Endothelial cell of umbilical vein (primary cell): ENCODE results near the gene KIAA1755. TPM values are rescaled to one million over a fixed set of nuclear protein-coding genes. Genes with fewer than 3 reads are reported as not detected.

Source experiments
- BruUV-seq: library from RNA; stranded (reverse); fragments of 400-500 nt; replicated peaks from 2 replicates; lab custom pipeline; 2021; lab: Mats Ljungman, UMichigan
- CTCF ChIA-PET: fragments of 300-600, 350-600 bp; sonication (Branson Sonifier 250); formaldehyde crosslinking; loops from one replicate; lab custom pipeline; 2021; ENCODE audit warnings: antibody characterized with exemption, inconsistent platforms; lab: Charles Lee
- POLR2A ChIA-PET: fragments of 300-600, 350-600 bp; sonication (Branson Sonifier 250); formaldehyde crosslinking; loops from one replicate; lab custom pipeline; 2021; ENCODE audit warnings: antibody characterized with exemption, inconsistent platforms; lab: Charles Lee
- DNase-seq: peaks from one replicate; pipeline ENCODE4 v3.0.0-alpha.2; 2011; ENCODE audit warnings: low read depth, low spot score
- FAIRE-seq: peaks from 2 replicates; lab custom pipeline; 2011; peaks lifted over from hg19 to GRCh38; lab: Jason Lieb, UNC
- H2AFZ ChIP-seq: 2 replicates; pipeline ENCODE4 v1.6.0; 2012; ENCODE audit warnings: low read depth, low read length, control low read depth, inconsistent platforms
- H3K27ac ChIP-seq: 2 replicates; pipeline ENCODE4 v1.5.1; 2011; ENCODE audit warnings: low read depth, mild to moderate bottlenecking, control low read depth, low read length, moderate library complexity; ENCODE audit not compliant: insufficient read depth
- H3K27me3 ChIP-seq, 2 experiments: 2 replicates each; pipeline versions ENCODE4 v1.6.0 to v1.6.1; 2011; ENCODE audit warnings: low read length in 2 of 2, mixed read lengths in 1 of 2; ENCODE audit not compliant: control insufficient read depth in 2 of 2, insufficient read depth in 2 of 2
- H3K36me3 ChIP-seq, 2 experiments: 2 replicates in 1 of 2; 3 replicates in 1 of 2; pipeline ENCODE4 v1.5.1; 2011; ENCODE audit warnings: low read length in 2 of 2, mild to moderate bottlenecking in 1 of 2, moderate library complexity in 1 of 2; ENCODE audit not compliant: control insufficient read depth in 2 of 2, insufficient read depth in 2 of 2; ENCODE audit errors: extremely low read depth in 1 of 2
- H3K4me1 ChIP-seq: 3 replicates; pipeline ENCODE4 v1.5.1; 2011; ENCODE audit warnings: mild to moderate bottlenecking, low read length; ENCODE audit not compliant: control insufficient read depth, insufficient read depth; ENCODE audit errors: extremely low read depth
- H3K4me2 ChIP-seq: 2 replicates; pipeline ENCODE4 v1.6.1; 2011; ENCODE audit warnings: low read length, control low read depth, mixed read lengths; ENCODE audit not compliant: insufficient read depth
- H3K4me3 ChIP-seq, 3 experiments: fragments of 200-600 bp in 1 of 3; sonication (generic), shearing (Covaris generic) in 1 of 3; replicated peaks in 1 of 3; 2 replicates each; pipeline ENCODE4 v1.5.1; 2011 to 2016; ENCODE audit warnings: control low read depth in 3 of 3, low read length in 3 of 3, mild to moderate bottlenecking in 2 of 3, inconsistent platforms in 1 of 3, low read depth in 1 of 3, moderate library complexity in 1 of 3; ENCODE audit not compliant: insufficient read depth in 1 of 3
- H3K79me2 ChIP-seq: 2 replicates; pipeline ENCODE4 v1.6.0; 2012; ENCODE audit warnings: low read length, inconsistent platforms; ENCODE audit not compliant: control insufficient read depth, insufficient read depth
- H3K9ac ChIP-seq: replicated peaks from 2 replicates; pipeline ENCODE3; 2011; ENCODE audit warnings: low read length, control low read depth; ENCODE audit not compliant: insufficient read depth; ENCODE audit errors: extremely low read depth
- H3K9me1 ChIP-seq: replicated peaks from 3 replicates; pipeline ENCODE4 v1.6.0; 2011; ENCODE audit warnings: mild to moderate bottlenecking, low read length; ENCODE audit not compliant: control insufficient read depth, insufficient read depth; ENCODE audit errors: extremely low read depth
- H3K9me3 ChIP-seq: replicated peaks from 2 replicates; pipeline ENCODE4 v1.5.1; 2012; ENCODE audit warnings: low read length, inconsistent platforms; ENCODE audit not compliant: control insufficient read depth, insufficient read depth
- H4K20me1 ChIP-seq: replicated peaks from 2 replicates; pipeline ENCODE3; 2011; ENCODE audit warnings: mild to moderate bottlenecking, low read length; ENCODE audit not compliant: control insufficient read depth, insufficient read depth; ENCODE audit errors: extremely low read depth
- EZH2 ChIP-seq: IDR thresholded peaks from 2 replicates; pipeline ENCODE4 v1.6.1; 2012; ENCODE audit warnings: borderline replicate concordance, low read depth, mild to moderate bottlenecking, moderate library complexity, low read length, inconsistent platforms; ENCODE audit not compliant: severe bottlenecking
- FOS ChIP-seq: IDR thresholded peaks from 2 replicates; pipeline ENCODE4 v1.6.1; 2011; ENCODE audit warnings: mild to moderate bottlenecking, low read length, moderate library complexity, borderline replicate concordance; ENCODE audit not compliant: insufficient read depth
- GATA2 ChIP-seq: IDR thresholded peaks from 2 replicates; pipeline ENCODE4 v1.7.0; 2011; ENCODE audit warnings: low read depth, mild to moderate bottlenecking, moderate library complexity, mixed read lengths, low read length; ENCODE audit not compliant: insufficient read length, insufficient read depth
- JUN ChIP-seq: IDR thresholded peaks from 2 replicates; pipeline ENCODE4 v1.6.1; 2011; ENCODE audit warnings: borderline replicate concordance, low read depth; ENCODE audit not compliant: insufficient read length, insufficient read depth
- MYC ChIP-seq: IDR thresholded peaks from one replicate; pipeline ENCODE4 v1.6.1; 2011; ENCODE audit warnings: mild to moderate bottlenecking, low read depth, low read length
- POLR2A ChIP-seq: IDR thresholded peaks from 2 replicates; pipeline ENCODE4 v1.6.1; 2012; ENCODE audit warnings: low read depth, mild to moderate bottlenecking, control low read depth, low read length
- POLR2AphosphoS5 ChIP-seq: IDR thresholded peaks from 2 replicates; pipeline ENCODE4 v1.6.1; 2012; ENCODE audit warnings: low read depth, mild to moderate bottlenecking, control low read depth, low read length, moderate library complexity; ENCODE audit not compliant: insufficient read depth
- dilution Hi-C: fragments of 300-500 bp; cut with MboI; formaldehyde crosslinking; loops from one replicate; pipeline ENCODE4 v1.15.0; 2019; ENCODE audit warnings: low sequenced_read_pairs; ENCODE audit not compliant: extremely low pct_ligation_motif_present
- intact Hi-C: fragments of 100-400 bp; cut with micrococcal nuclease; formaldehyde crosslinking; loops from one replicate; pipeline ENCODE4 v1.10.0; 2022
- polyA plus RNA-seq, 4 experiments: library from polyadenylated mRNA; depleted of rRNA in 3 of 4; stranded (reverse) in 3 of 4; unstranded in 1 of 4; fragments of >200 nt; gene quantifications; 2 replicates each; pipeline versions ENCODE4 v1.2.1 to v1.2.3, GENCODE V29; 2011 to 2012; ENCODE audit warnings: missing spikeins in 1 of 4
- total RNA-seq: library from RNA; stranded (reverse); gene quantifications from 2 replicates; pipeline ENCODE4 v1.2.3, GENCODE V29; 2021
- TF ChIP-seq, protein P1 (sequence below): IDR thresholded peaks from 2 replicates; pipeline ENCODE4 v1.6.1; 2011; ENCODE audit not compliant: insufficient read depth, insufficient read length
- TF ChIP-seq, protein P2 (sequence below), 2 donors: IDR thresholded peaks; 1 replicate in 1 of 2; 2 replicates in 1 of 2; pipeline ENCODE4 v1.5.1; 2011; ENCODE audit warnings: low read length in 2 of 2, mild to moderate bottlenecking in 2 of 2, moderate library complexity in 2 of 2, control low read depth in 1 of 2, inconsistent platforms in 1 of 2, low read depth in 1 of 2; ENCODE audit not compliant: insufficient read depth in 1 of 2; ENCODE audit errors: extremely low read depth in 1 of 2

Gene KIAA1755
- total and polyA plus RNA-seq, 2 donors (not counting 3 experiments of a cell fraction or from before 2014, with no cell fraction given): 0.36 to 0.51 TPM

DNA sequence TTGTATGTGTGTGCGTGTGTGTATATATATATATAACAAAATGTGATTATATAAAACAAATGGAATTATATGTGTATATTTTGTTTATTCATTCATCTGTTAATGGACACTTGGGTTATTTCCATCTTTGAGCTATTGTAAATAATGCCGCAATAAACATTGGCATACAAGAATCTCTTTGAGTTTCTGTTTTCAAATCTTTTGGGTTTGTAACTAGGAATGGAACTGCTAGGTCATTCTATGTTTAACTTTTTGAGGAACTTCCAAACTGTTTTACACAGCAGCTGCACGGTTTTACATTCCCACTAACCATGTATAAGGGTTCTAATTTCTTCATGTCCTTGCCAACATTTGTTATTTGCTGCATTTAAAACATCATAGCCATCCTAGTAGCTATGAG is 55.5 kb downstream of the KIAA1755 start:
- POLR2A ChIA-PET: no interaction called here
- CTCF ChIA-PET: interaction anchor here (1.1 to 1.6 kb wide), 2 partner anchors 9 to 32 kb away, joined by 3 to 5 read pairs; no protein-coding TSS in a partner anchor
- no peak for DNase-seq
- no peaks in the 10 kb centered on the region for H3K9me3 ChIP-seq
- H3K9ac ChIP-seq: no peak overlapping the region
- intact Hi-C loops (no loop called here), dilution Hi-C loops (no loop called here)
- no TSS peak for BruUV-seq
- TF ChIP-seq POLR2AphosphoS5: no peak
- TF ChIP-seq GATA2: no peak
- no peak for TF ChIP-seq JUN
- TF ChIP-seq FOS: no peak
- TF ChIP-seq, protein P1, sequence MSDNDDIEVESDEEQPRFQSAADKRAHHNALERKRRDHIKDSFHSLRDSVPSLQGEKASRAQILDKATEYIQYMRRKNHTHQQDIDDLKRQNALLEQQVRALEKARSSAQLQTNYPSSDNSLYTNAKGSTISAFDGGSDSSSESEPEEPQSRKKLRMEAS: no peak
- TF ChIP-seq EZH2: no peak
- TF ChIP-seq POLR2A: no peak
- TF ChIP-seq, protein P2, sequence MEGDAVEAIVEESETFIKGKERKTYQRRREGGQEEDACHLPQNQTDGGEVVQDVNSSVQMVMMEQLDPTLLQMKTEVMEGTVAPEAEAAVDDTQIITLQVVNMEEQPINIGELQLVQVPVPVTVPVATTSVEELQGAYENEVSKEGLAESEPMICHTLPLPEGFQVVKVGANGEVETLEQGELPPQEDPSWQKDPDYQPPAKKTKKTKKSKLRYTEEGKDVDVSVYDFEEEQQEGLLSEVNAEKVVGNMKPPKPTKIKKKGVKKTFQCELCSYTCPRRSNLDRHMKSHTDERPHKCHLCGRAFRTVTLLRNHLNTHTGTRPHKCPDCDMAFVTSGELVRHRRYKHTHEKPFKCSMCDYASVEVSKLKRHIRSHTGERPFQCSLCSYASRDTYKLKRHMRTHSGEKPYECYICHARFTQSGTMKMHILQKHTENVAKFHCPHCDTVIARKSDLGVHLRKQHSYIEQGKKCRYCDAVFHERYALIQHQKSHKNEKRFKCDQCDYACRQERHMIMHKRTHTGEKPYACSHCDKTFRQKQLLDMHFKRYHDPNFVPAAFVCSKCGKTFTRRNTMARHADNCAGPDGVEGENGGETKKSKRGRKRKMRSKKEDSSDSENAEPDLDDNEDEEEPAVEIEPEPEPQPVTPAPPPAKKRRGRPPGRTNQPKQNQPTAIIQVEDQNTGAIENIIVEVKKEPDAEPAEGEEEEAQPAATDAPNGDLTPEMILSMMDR (IDR thresholded peaks at IDR 0.05; ENCODE audit: extremely low read depth in 1 of 2, insufficient read depth in 1 of 2, low read depth in 1 of 2, low read length in 2 of 2): no peak
- no peak for TF ChIP-seq MYC
- H3K4me3 ChIP-seq: no peak overlapping the region
- no peaks in the 10 kb centered on the region for H3K9me1 ChIP-seq
- no peak overlapping the region for H3K27ac ChIP-seq
- H3K27me3 ChIP-seq: peaks cover 0 to 2% of the 10 kb centered on the region in 2 experiments
- H4K20me1 ChIP-seq: no peaks in the 10 kb centered on the region
- FAIRE-seq: no peak
- H3K36me3 ChIP-seq: no peaks in the 10 kb centered on the region
- no peaks in the 10 kb centered on the region for H3K79me2 ChIP-seq
- H3K4me1 ChIP-seq: no peaks in the 10 kb centered on the region
- H3K4me2 ChIP-seq: no peak overlapping the region
- no peak overlapping the region for H2AFZ ChIP-seq
